GM23338 (cell line): ENCODE measurements around the gene FOXP1. TPM values are rescaled to one million over a fixed set of nuclear protein-coding genes. Genes with fewer than 3 reads are reported as not detected.

Experiments
- CREB1 ChIP-seq: fragments of 250-450 bp; sonication (Bioruptor Pico); IDR thresholded peaks from 2 replicates; pipeline ENCODE4 v1.5.0; 2020; ENCODE audit warnings: low read depth, mild to moderate bottlenecking, moderate library complexity
- CTCF ChIP-seq, 2 experiments: fragments of 200-600 bp in 1 of 2; sonication (generic) in 1 of 2; conservative IDR thresholded peaks; 2 replicates each; pipeline versions ENCODE4 v1.5.1 to v1.6.1; 2016 to 2017; ENCODE audit warnings: antibody characterized with exemption in 2 of 2, low read depth in 2 of 2, mild to moderate bottlenecking in 2 of 2, moderate library complexity in 1 of 2
- ETS1 ChIP-seq: IDR thresholded peaks from 2 replicates; pipeline ENCODE4 v1.6.1; 2016; ENCODE audit warnings: antibody characterized with exemption
- EZH2 ChIP-seq: fragments of 200-600 bp; sonication (generic); IDR thresholded peaks from one replicate; pipeline ENCODE4 v1.8.0; 2017; ENCODE audit warnings: antibody characterized with exemption, mild to moderate bottlenecking, low read depth; ENCODE audit not compliant: unreplicated experiment
- JUNB ChIP-seq: IDR thresholded peaks from one replicate; pipeline ENCODE4 v1.6.1; 2016; ENCODE audit warnings: antibody characterized with exemption; ENCODE audit not compliant: unreplicated experiment
- POLR2AphosphoS5 ChIP-seq: IDR thresholded peaks from 2 replicates; pipeline ENCODE4 v1.6.1; 2016; ENCODE audit warnings: antibody characterized with exemption, low read depth
- STAT1 ChIP-seq: IDR thresholded peaks from one replicate; pipeline ENCODE4 v1.6.1; 2016; ENCODE audit warnings: antibody characterized with exemption; ENCODE audit not compliant: unreplicated experiment
- ZNF331 ChIP-seq: fragments of 250-450 bp; sonication (Bioruptor Pico); IDR thresholded peaks from 2 replicates; pipeline ENCODE4 v1.5.0; 2020; ENCODE audit warnings: low read depth, mild to moderate bottlenecking, moderate library complexity
- ZNF462 ChIP-seq: fragments of 250-450 bp; sonication (Bioruptor Pico); IDR thresholded peaks from 2 replicates; pipeline ENCODE4 v1.5.0; 2020; ENCODE audit warnings: mild to moderate bottlenecking, moderate library complexity
- polyA plus RNA-seq: library from polyadenylated mRNA; unstranded; fragments of >200 nt; fragmentation: Nextera tagmentation; extraction: Ambion mirVana; gene quantifications from 2 replicates; pipeline ENCODE4 v1.2.1, GENCODE V29; 2016
- total RNA-seq: library from RNA; depleted of rRNA; stranded (reverse); fragments of >200 nt; shearing (Covaris generic); gene quantifications from 2 replicates; pipeline ENCODE4 v1.2.3, GENCODE V29; 2014

Gene FOXP1
- total and polyA plus RNA-seq, 2 experiments from 2014 or later, result 32.9 to 35.5 TPM

GRCh38 chr3:71438904-71439303 is 144.6 kb downstream of the FOXP1 start (continued):
- no peak for TF ChIP-seq ZNF462 (CRISPR knock-in tag)
- TF ChIP-seq ETS1, result no peak
- TF ChIP-seq CREB1 (CRISPR knock-in tag), result no peak
- no peak for TF ChIP-seq ZNF331 (CRISPR knock-in tag)
- TF ChIP-seq EZH2, result no peak
- TF ChIP-seq POLR2AphosphoS5, result no peak
- no peak for TF ChIP-seq CTCF (conservative IDR thresholded peaks at IDR 0.05; ENCODE audit: low read depth in 2 of 2)
- TF ChIP-seq JUNB, result no peak
- TF ChIP-seq STAT1, result no peak
